ENCODE measurements around the gene SNAP29.
"Not testable (repeated sequence)": the region's sequence is repeated elsewhere in the genome, so short reads cannot be mapped to it uniquely, and the experiment has no call there.

The SNAP29 gene

DNA sequence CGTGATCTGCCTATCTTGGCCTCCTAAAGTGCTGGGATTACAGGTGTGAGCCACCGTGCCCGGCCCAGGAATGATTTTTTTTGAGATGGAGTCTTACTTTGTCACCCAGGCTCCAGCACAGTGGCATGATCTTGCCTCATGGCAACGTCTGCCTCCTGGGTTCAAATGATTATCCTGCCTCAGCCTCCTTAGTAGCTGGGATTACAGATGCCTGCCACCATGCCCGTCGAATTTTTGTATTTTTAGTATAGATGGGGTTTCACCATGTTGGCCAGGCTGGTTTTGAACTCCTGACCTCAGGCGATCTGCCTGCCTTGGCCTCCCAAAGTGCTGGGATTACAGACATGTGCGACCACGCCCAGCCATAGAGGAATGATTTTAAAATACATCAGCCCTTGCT is 76.2 kb downstream of the SNAP29 start:
- DNase-seq, result not testable (repeated sequence)

DNA sequence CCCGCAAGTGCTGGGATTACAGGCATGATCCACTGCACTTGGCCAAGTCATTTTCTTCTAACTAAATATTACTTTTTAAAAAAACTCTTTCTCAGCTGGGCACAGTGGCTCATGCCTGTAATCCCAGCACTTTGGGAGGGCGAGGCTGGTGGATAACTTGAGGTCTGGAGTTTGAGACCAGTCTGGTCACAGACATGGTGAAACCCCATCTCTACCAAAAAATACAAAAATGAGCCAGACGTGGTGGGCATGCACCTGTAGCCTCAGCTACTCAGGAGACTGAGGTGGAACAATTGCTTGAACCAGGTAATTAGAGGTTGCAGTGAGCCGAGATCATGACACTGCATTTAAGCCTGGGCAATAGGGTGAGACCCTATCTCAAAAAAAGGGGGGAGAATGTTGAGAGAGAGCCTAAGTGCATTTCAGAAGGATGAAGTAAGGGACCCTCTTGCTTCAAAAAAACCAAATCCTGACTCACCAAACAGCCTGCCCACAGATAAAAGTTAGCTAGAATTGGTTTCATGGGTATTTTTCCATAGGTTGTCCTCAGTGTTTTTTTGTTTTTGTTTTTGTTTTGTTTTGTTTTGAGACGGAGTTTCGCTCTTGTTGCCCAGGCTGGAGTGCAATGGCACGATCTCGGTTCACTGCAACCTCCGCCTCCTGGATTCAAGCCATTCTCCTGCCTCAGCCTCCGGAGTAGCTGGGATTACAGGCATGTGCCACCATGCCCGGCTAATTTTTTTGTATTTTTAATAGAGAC is 77.2 kb downstream of the SNAP29 start:
- DNase-seq, result not testable (repeated sequence)

DNA sequence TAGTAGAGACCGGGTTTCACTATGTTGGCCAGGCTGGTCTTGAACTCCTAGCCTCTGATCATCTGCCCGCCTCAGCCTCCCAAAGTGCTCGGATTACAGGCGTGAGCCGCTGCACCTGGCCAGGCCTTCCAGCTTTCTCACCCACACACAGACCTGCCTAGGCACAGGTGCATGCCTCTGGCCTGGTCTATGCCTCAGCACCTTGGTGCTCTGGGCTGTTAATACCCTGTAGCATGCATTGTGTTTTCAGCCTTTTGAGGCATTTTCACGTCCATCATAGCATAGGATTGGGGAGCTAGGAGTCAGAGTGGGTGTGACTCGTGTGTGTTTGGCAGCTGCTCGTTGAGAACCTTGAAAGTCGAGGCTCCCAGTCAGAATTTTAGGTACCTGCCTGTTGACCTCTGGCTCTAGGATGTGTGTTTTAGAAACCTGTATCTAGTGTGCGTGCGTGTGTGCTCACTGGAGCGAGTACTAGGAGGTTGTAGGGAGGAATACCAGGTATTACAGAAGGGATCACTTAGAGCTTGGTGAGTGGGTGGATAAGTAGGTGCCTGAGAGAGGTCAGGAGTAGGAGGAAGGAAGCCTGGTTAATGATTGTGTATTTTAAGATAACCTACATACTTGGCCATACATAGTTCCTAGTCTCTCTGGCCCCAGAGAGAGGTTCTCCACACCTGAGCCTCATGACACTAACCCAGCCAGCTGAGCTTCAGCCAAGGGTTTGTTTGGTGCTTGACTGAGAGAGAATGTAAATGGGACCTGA is 78.4 kb downstream of the SNAP29 start:
- no peak for DNase-seq

DNA sequence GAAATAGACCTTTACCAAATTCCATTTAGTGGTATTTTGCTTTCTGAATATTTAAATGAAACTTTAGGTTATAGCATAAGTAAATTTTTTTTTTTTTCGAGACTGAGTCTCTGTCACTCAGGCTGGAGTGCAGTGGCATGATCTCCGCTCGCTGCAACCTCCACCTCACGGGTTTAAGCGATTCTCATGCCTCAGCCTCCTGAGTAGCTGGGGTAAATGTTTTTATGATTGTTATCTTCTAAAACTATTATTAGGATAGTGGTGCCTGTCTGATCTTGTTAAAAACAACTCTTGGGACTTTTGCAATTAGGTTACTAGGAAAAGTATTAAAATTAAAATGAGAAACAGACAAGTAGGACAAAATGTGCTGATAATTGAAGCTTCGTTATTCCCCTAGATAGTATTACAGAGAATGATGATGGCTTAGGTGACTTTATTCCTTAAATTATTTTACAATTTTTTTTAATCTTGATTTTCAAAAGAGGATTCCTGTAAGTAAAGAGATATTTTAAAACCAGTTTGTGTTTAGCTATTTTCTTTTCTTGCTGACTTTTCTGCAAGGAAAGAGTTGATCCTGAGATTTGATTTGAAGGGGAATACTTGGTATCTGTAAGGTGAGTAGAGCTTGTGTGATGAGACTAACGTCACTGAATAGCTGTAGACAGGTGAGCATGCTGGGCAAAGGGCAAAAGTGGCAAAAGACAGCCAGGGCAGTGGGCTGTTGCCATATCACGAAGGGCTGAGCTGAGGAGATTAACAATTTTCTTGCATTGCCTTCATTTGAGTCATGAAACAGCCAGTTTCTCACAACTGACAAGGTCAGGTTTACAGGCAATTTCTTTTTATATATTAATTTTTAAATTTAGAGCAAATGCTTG is 79.2 kb downstream of the SNAP29 start:
- DNase-seq, result no peak

DNA sequence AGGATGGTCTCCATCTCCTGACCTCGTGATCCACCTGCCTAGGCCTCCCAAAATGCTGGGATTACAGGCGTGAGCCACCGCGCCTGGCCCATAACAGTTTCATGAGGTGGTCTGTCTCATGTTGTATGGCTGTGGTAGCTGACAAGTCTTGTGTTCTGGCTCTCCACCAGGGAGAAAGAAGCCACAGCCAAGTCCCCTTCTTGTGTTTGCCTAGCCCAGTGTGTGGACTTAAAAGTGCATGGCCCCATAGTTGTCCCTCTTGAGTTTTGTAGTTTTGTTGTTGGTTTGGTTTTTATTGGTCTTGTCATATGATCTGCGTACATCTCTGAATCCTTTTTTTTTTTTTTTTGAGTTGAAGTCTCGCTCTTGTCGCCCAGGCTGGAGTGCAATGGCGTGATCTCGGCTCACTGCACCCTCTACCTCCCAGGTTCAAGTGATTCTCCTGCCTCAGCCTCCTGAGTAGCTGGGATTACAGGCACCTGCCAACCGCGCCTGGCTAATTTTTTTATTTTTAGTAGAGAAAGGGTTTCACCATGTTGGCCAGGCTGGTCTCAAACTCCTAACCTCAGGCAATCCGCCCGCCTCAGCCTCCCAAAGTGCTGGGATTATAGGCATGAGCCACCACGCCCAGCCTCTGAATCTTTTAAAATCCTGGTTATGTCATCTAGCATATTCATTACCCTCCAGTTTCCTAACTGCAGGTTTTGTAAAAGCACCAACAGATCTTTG is 80.8 kb downstream of the SNAP29 start:
- DNase-seq, result not testable (repeated sequence)

DNA sequence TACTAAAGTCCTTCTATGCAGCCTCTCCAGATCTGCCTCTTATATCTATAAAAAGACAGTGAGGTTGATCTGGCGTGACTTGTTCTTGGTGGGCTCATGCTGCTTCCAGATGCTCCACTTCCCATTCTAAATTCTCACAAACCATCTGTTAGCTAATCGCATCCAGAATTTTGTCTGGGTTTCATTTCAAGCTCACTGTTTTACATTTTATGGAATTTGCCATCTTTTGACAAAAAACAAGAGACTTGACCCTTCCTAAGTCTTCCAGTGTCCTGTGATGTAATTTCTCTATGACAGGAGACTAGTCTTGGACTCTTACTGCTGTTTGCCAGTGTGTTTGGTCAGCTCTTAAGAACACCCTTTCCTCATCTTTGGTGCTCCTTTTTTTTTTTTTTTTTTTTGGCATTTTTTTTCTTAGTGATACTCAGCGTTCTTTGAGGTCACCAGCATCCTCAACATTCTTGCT is 81.4 kb downstream of the SNAP29 start:
- no peak for DNase-seq

Data from NCI-H146 (cell line).